SU-DHL-6 (cell line): ENCODE results near the gene LMAN2L.

Experiments
- H2AFZ ChIP-seq: fragments of 200-600 bp; sonication (generic); 2 replicates; pipeline ENCODE4 v1.6.1; 2014; ENCODE audit warnings: low read depth, mild to moderate bottlenecking, moderate library complexity, mixed read lengths, antibody characterized with exemption, low read length; ENCODE audit not compliant: severe bottlenecking
- H3F3A ChIP-seq: fragments of 200-600 bp; shearing (Covaris generic); 2 replicates; pipeline ENCODE4 v1.6.0; 2016; ENCODE audit warnings: antibody characterized with exemption, mild to moderate bottlenecking; ENCODE audit not compliant: insufficient read depth
- H3K27ac ChIP-seq: fragments of 200-600 bp; sonication (generic); 2 replicates; pipeline ENCODE4 v1.5.1; 2016; ENCODE audit warnings: low read depth, mild to moderate bottlenecking, low read length, moderate library complexity, mixed read lengths
- H3K27me3 ChIP-seq: fragments of 200-600 bp; sonication (generic), shearing (Covaris generic); 2 replicates; pipeline ENCODE4 v1.6.0; 2014; ENCODE audit warnings: mild to moderate bottlenecking, low read length
- H3K36me3 ChIP-seq: fragments of 200-600 bp; sonication (generic); 2 replicates; pipeline ENCODE4 v1.6.1; 2014; ENCODE audit warnings: mild to moderate bottlenecking, low read length, mixed read lengths
- H3K4me2 ChIP-seq: fragments of 300-600, 200-600 bp; shearing (Covaris generic), sonication (generic); 2 replicates; pipeline ENCODE4 v1.6.0; 2014; ENCODE audit warnings: low read length, low read depth, mild to moderate bottlenecking; ENCODE audit not compliant: poor library complexity, severe bottlenecking
- H3K4me3 ChIP-seq: fragments of 200-600 bp; sonication (generic); 2 replicates; pipeline ENCODE4 v1.5.1; 2014; ENCODE audit warnings: antibody characterized with exemption, low read length, mild to moderate bottlenecking, mixed read lengths; ENCODE audit not compliant: insufficient read depth, poor library complexity, severe bottlenecking
- H3K79me2 ChIP-seq: fragments of 200-600 bp; sonication (generic); 2 replicates; pipeline ENCODE4 v1.6.1; 2014; ENCODE audit warnings: mild to moderate bottlenecking, low read length, moderate library complexity; ENCODE audit not compliant: insufficient read depth
- H3K9ac ChIP-seq: fragments of 200-600 bp; sonication (generic); 2 replicates; pipeline ENCODE4 v1.7.0; 2014; ENCODE audit warnings: mild to moderate bottlenecking, low read length
- H3K9me2 ChIP-seq: fragments of 200-600 bp; sonication (generic); replicated peaks from 2 replicates; pipeline ENCODE4 v1.6.1; 2014; ENCODE audit warnings: low read length; ENCODE audit not compliant: insufficient read depth
- H3K9me3 ChIP-seq: fragments of 200-600 bp; sonication (generic); 2 replicates; pipeline ENCODE4 v1.6.1; 2014; ENCODE audit warnings: low read length, mixed read lengths; ENCODE audit not compliant: insufficient read depth
- H4K20me1 ChIP-seq: fragments of 200-600 bp; sonication (generic); 2 replicates; pipeline ENCODE4 v1.6.1; 2014; ENCODE audit warnings: low read depth, mild to moderate bottlenecking, antibody characterized with exemption, low read length, moderate library complexity, mixed read lengths
- CTCF ChIP-seq: fragments of 200-600 bp; sonication (generic); IDR thresholded peaks from one replicate; pipeline ENCODE4 v1.5.1; 2017; ENCODE audit warnings: antibody characterized with exemption, mild to moderate bottlenecking, low read length, moderate library complexity; ENCODE audit not compliant: insufficient read depth, poor library complexity, severe bottlenecking
- EZH2phosphoT487 ChIP-seq: fragments of 200-600 bp; sonication (generic), shearing (Covaris generic); conservative IDR thresholded peaks from 2 replicates; pipeline ENCODE4 v1.6.1; 2018; ENCODE audit warnings: mild to moderate bottlenecking, antibody characterized with exemption, low read length, moderate library complexity, mixed read lengths

The LMAN2L gene

GRCh38 chr2:96769814-96770213 is 29.9 kb upstream of the LMAN2L start:
- peaks cover 5% of the 10 kb centered on the region; the same call in 1 of the 2 replicates for H3F3A ChIP-seq
- no peak overlapping the region for H3K27ac ChIP-seq
- H3K36me3 ChIP-seq, result no peaks in the 10 kb centered on the region
- no peak overlapping the region for H3K9ac ChIP-seq
- H4K20me1 ChIP-seq, result no peaks in the 10 kb centered on the region
- no peaks in the 10 kb centered on the region for H3K9me2 ChIP-seq
- H3K4me2 ChIP-seq, result no peak overlapping the region
- TF ChIP-seq CTCF (no peak), EZH2phosphoT487 (no peak)
- H3K79me2 ChIP-seq, result no peaks in the 10 kb centered on the region
- H3K9me3 ChIP-seq, result no peaks in the 10 kb centered on the region
- no peaks in the 10 kb centered on the region for H3K27me3 ChIP-seq
- H3K4me3 ChIP-seq, result no peak overlapping the region
- no peak overlapping the region for H2AFZ ChIP-seq

GRCh38 chr2:96768083-96768561 is 28.3 kb upstream of the LMAN2L start:
- H4K20me1 ChIP-seq, result no peaks in the 10 kb centered on the region
- H3K27ac ChIP-seq, result no peak overlapping the region
- H3K4me3 ChIP-seq, result no peak overlapping the region
- H3K4me2 ChIP-seq, result peak overlapping the region; percentile 16
- no peaks in the 10 kb centered on the region for H3F3A ChIP-seq
- H3K27me3 ChIP-seq, result no peaks in the 10 kb centered on the region
- H3K36me3 ChIP-seq, result no peaks in the 10 kb centered on the region
- H3K9me2 ChIP-seq, result no peaks in the 10 kb centered on the region
- no peaks in the 10 kb centered on the region for H3K9me3 ChIP-seq
- no peak overlapping the region for H3K9ac ChIP-seq
- no peaks in the 10 kb centered on the region for H3K79me2 ChIP-seq
- TF ChIP-seq CTCF, result no peak
- no peak for TF ChIP-seq EZH2phosphoT487
- no peak overlapping the region for H2AFZ ChIP-seq

DNA sequence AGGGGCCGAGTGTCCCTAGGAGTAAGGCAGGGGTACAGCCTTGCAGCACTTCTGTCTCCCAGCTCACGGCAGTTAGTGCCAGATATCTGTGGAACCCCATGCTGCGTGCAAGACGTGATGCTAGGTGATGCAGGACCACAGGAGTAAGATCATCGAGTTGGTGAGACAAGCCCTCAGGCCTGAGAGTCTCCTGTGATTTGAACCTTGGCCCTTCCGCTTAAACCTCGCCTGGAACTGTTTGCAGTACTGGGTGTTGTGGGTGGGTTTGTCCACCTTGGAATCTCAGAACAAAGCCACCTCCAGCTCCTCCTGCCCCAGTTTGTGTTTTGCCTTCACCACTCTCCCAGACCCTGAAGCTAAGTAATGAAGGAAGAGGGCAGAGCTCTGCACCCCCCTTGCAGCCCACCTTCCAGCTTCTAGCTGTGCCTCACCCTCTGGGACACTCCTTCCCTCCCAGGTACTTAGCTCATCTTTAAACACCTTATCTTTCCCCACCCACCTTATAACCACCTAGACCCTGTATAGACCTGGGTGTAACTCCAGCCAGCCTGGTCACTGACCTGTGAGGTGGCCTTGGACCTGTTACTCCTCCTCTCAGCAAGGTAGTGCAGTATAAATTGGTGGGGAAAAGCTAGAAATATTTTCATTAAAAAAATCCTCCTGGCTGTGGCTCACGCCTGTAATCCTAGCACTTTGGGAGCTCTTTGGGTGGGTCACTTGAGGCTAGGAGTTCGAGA is 27.4 kb upstream of the LMAN2L start:
- peak overlapping the region; percentile 16 for H3K4me2 ChIP-seq
- no peaks in the 10 kb centered on the region for H3K36me3 ChIP-seq
- H3K27me3 ChIP-seq, result no peaks in the 10 kb centered on the region
- H3K9me3 ChIP-seq, result no peaks in the 10 kb centered on the region
- no peak overlapping the region for H3K9ac ChIP-seq
- TF ChIP-seq EZH2phosphoT487, result no peak
- no peak for TF ChIP-seq CTCF
- H3F3A ChIP-seq, result no peaks in the 10 kb centered on the region
- H3K79me2 ChIP-seq, result no peaks in the 10 kb centered on the region
- no peaks in the 10 kb centered on the region for H3K9me2 ChIP-seq
- no peak overlapping the region for H3K4me3 ChIP-seq
- no peaks in the 10 kb centered on the region for H4K20me1 ChIP-seq
- H3K27ac ChIP-seq, result no peak overlapping the region
- no peak overlapping the region for H2AFZ ChIP-seq
